Mammary epithelial cell (primary cell): ENCODE data around the gene SPTB.

ENCODE experiments used
- CTCF ChIP-seq, 2 donors: IDR thresholded peaks in 1 of 2; conservative IDR thresholded peaks in 1 of 2; 2 replicates each; pipeline ENCODE4 v1.5.1; 2011 to 2012; ENCODE audit warnings: inconsistent platforms in 2 of 2, low read length in 2 of 2, mild to moderate bottlenecking in 2 of 2, control low read depth in 1 of 2, low read depth in 1 of 2; ENCODE audit not compliant: insufficient read depth in 1 of 2; ENCODE audit errors: extremely low read depth in 1 of 2
- EZH2 ChIP-seq: IDR thresholded peaks from 2 replicates; pipeline ENCODE4 v1.6.1; 2012; ENCODE audit warnings: low read length, inconsistent platforms, borderline replicate concordance

DNA sequence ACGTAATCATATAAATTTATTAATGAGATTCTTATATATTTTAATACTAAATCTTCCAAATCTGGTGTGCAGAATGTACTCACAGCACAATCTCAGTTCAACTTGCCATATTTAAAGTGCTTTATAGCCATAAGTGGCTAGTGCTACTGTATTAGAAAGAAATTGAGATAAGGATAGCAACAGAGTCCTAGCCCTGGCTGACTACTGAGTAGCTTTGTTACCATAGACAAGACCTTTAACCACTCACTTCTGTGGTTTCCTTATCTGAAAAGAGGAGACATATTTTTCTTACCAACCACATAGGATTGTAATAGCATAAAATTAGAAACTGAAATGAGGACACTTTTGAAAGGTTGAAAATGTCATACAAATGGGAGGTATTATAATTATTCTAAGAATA is 32.6 kb upstream of the SPTB start:
- no peak for TF ChIP-seq EZH2
- TF ChIP-seq CTCF (conservative IDR thresholded peaks at IDR 0.05 in 1 of 2, IDR thresholded peaks at IDR 0.05 in 1 of 2; ENCODE audit: extremely low read depth in 1 of 2, insufficient read depth in 1 of 2, low read depth in 1 of 2, low read length in 2 of 2), result no peak
